Esophagus muscularis mucosa (tissue), 3 donors: ENCODE measurements around the gene CNOT1.

Experiments
- POLR2AphosphoS5 ChIP-seq, 2 donors: sonication (generic); formaldehyde crosslinking; IDR thresholded peaks; one replicate each; pipeline ENCODE4 v1.6.1; 2017; ENCODE audit warnings: antibody characterized with exemption in 2 of 2
- TF ChIP-seq, protein P1 (sequence below), 3 experiments: fragments of 200-600 bp in 2 of 3; fragments of 450-650 bp in 1 of 3; sonication (generic) in 2 of 3; IDR thresholded peaks; one replicate each; pipeline ENCODE4 v1.5.1; 2017 to 2019; ENCODE audit warnings: antibody characterized with exemption in 3 of 3, mild to moderate bottlenecking in 2 of 3, moderate library complexity in 1 of 3

DNA sequence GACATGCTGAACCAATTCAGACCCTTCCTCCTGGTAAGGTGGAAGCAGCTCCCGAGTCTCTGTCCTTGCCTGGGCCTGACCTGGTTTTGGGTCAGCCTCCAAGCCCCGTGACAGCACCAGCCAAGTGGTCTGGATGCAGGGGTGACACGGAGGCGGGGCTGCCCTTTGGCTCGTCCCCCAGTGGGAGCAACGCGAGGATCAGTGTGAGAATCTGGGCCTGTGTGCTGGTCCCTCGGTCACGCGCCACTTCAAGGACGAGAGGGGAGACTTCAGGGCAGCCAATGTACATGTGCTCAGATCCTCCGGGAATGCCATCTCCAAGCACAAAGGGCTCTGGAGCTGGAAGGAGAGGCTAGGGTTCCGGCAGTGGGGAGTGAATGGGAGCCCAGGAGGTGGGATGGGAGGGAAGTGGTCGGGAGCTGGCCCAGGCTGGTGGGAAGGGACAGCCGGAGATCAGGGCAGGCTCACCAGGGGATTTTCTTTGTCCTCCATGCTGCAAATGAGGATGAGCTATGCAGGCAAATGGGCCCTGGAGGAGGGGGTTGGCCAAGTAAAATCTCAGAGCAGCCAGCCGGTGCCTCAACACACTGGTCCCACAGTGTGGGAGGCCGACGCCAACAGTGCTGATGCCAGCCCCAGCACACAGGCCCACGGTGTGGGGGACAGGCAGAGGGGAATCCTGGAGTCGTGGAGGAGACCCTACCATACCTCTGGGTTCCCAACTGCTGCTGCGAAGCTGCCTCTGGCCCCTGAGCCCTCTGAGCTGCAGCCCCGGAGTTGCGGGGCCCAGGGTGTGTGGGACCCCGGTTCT, 133.9 kb downstream of the CNOT1 start:
- TF ChIP-seq, protein P1, sequence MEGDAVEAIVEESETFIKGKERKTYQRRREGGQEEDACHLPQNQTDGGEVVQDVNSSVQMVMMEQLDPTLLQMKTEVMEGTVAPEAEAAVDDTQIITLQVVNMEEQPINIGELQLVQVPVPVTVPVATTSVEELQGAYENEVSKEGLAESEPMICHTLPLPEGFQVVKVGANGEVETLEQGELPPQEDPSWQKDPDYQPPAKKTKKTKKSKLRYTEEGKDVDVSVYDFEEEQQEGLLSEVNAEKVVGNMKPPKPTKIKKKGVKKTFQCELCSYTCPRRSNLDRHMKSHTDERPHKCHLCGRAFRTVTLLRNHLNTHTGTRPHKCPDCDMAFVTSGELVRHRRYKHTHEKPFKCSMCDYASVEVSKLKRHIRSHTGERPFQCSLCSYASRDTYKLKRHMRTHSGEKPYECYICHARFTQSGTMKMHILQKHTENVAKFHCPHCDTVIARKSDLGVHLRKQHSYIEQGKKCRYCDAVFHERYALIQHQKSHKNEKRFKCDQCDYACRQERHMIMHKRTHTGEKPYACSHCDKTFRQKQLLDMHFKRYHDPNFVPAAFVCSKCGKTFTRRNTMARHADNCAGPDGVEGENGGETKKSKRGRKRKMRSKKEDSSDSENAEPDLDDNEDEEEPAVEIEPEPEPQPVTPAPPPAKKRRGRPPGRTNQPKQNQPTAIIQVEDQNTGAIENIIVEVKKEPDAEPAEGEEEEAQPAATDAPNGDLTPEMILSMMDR (IDR thresholded peaks at IDR 0.05): no peak
- no peak for TF ChIP-seq POLR2AphosphoS5 (IDR thresholded peaks at IDR 0.05)
